CD4-positive, alpha-beta T cell treated with Interleukin-10 for 1 hour (primary cell): ENCODE measurements around the gene VOPP1.

Source experiments
- DNase-seq: peaks from one replicate; pipeline ENCODE4 v3.0.0-alpha.2; 2020

The VOPP1 gene

DNA sequence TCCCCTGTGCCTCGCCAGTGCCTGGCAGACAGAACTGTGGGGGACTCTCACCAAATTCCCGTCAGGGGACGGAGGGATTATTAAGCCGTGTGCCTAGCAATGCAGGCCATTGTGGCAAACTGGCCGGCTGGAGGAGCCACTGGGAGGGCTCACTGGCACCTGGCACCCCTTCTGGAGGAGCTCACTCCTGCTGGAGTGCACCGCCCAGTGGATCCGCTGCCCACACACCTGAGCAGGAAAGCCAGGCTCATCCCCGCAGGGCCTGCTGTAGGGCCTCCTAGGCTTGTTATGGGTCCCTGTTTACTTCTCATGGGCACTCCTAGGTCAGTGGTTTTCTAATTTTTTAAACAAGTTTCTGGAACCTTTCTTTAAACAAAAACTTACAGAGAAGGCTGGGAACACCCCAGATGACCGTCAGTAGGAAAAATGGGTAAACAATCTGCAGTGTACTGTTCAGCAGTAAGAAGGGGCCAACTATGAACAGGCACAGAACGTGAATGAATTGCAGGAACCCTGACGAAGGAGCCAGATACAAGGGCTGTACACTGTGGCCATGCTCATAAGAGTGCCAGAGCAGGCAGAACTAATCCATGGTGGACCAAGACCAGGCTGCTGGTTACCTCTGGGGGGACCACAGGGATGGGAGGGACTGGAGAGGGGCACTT is 142.3 kb downstream of the VOPP1 start:
- no peak for DNase-seq

DNA sequence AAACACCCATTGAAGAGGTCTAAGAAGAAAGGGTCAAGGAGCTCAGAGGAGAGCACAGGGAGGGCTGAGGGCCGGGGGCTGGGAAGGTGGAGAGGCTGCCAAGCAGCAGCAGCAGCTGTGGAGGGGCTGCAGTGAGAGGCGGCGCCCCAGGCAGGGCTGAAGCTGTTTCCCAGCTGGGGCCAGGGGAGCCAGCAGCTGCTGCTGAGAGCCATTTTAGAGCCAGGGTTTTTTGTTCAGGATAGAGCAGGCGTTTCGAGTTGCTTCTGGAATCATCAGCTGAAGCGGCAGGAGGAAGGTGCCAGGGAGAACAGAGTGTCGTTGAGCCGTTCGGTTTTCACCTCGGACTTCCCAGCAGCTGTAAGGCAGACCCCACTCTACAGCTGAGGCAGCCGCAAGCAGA is 144.5 kb downstream of the VOPP1 start:
- no peak for DNase-seq

DNA sequence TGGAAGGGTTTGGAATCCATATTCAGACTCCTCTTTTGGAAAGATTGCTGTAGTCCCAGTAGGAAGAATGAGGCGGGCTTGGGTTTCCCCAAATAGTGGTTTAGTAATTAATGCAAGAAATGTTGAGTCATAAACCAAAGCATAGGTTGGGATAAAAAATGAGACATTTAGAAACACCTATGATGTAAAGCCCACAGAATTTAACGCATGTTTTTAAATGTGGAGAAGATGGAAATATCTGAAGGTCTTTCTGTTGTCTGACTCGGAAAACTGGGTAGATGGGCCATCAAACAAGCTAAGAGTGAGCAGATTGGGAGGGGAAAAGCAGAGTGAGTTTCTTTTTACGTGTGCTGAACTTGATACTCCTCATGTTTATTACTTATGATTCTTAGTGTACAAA is 145.0 kb downstream of the VOPP1 start:
- no peak for DNase-seq

DNA sequence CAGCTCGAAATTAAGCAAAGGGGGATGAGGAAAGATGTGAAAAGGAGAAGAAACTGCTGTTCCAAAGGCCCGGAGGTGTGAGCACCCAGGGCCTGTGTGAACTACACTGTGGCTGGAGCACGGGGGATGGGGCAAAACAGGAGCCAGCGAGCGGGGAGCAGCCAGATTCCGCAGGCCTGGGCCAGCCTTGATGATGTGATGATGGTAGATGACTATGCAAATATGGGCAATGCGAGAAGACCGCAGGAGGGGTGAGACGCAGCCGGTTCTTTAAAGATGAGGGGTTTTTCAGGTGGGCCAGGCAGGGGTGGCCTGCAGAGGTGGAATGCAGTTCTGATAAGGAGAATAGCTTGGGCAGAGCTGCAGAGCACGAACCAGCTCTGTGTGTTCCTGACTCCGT is 145.6 kb downstream of the VOPP1 start:
- no peak for DNase-seq

DNA sequence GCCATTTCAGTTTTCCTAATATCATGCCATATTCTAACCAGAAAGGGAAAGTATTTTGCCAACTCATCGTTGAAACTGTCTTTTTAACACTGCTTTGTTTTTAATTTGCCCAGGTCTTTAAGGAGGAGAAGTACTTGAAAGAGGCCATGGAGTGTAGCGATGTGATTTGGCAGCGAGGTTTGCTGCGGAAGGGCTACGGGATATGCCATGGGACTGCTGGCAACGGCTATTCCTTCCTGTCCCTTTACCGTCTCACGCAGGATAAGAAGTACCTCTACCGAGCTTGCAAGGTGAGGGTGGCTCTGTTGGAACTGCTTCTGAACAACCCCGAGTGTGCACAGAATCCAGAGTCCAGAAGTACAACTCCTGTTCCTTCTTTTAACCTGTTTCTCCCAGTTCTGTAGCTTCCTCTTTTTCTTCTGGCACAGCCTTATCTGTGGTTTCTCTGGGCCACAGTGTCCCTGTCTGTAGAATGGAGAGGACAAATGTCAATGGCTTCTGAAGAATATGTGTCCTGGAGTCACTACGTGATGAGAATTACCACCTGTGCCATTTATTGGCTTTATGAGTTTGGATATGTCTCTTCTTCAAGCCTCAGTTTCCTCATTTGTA is 147.1 kb downstream of the VOPP1 start:
- DNase-seq, result no peak

DNA sequence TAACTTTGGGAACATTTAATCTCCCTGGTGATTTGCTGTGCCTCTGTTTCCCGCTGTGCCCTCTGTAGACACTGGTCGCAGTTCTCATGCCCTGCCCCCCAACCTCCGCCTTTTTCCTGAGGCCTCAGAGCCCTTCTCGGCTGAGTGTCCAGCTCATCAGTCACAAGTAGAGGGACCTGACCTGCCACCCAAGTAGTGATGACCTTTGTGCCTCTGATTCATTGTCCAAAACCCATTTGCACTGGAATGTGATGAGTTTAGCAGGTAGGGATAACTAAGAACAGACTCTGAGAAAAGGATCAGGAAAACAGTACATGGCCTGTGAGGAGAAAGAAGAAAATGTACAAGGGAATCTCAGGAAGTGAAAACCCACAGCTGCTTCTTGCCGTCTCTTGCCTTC is 148.4 kb downstream of the VOPP1 start:
- DNase-seq, result no peak

DNA sequence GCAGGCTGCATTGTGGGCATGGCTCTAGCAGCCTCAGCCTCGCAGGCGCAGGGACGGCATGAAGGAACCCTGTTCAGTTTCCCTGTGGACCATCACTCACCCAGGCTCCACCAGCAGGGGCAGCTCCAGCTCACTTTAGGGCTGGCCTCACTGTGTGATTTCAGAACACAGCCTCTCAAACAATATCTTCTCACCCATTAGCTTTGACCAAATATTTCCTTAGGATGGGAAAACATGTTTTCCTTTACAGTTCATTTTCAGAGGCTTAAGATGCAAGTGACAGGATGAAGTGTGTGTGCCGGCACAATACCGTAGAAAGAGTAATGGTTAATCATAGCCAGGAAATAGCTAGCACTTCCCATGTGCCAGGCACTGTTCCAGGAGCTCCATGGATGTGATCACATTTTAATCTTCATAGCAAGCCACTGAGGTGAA is 149.0 kb downstream of the VOPP1 start:
- no peak for DNase-seq
